DND-41 (cell line): ENCODE data around the gene GPR31.
"Not testable (repeated sequence)": the region's sequence is repeated elsewhere in the genome, so short reads cannot be mapped to it uniquely, and the experiment has no call there.

Experiments
- ATAC-seq: fragments of 200-7000 bp; cut with Tn5 transposase; 3 replicates; pipeline ENCODE4 v1.9.1; 2021; ENCODE audit warnings: low read depth; ENCODE audit not compliant: insufficient read depth
- DNase-seq: peaks from one replicate; pipeline ENCODE4 v3.0.0-alpha.2; 2020
- H2AFZ ChIP-seq: 2 replicates; pipeline ENCODE4 v1.6.0; 2012; ENCODE audit warnings: low read depth, low read length
- H3K27ac ChIP-seq: 2 replicates; pipeline ENCODE4 v1.5.1; 2012; ENCODE audit warnings: low read length, inconsistent platforms
- H3K27me3 ChIP-seq: fragments of 200-600 bp; sonication (generic); 2 replicates; pipeline ENCODE4 v1.6.0; 2012; ENCODE audit warnings: low read length, mild to moderate bottlenecking, inconsistent platforms; ENCODE audit not compliant: insufficient read depth, poor library complexity
- H3K36me3 ChIP-seq: 2 replicates; pipeline ENCODE4 v1.5.1; 2012; ENCODE audit warnings: low read length, inconsistent platforms; ENCODE audit not compliant: insufficient read depth
- H3K4me1 ChIP-seq: 2 replicates; pipeline ENCODE4 v1.5.1; 2012; ENCODE audit warnings: mild to moderate bottlenecking, low read length; ENCODE audit not compliant: insufficient read depth
- H3K4me2 ChIP-seq: 2 replicates; pipeline ENCODE4 v1.6.0; 2012; ENCODE audit warnings: mild to moderate bottlenecking, moderate library complexity, low read length, inconsistent platforms; ENCODE audit not compliant: insufficient read depth
- H3K4me3 ChIP-seq, 2 experiments: fragments of 200-600 bp in 1 of 2; shearing (Covaris generic) in 1 of 2; 2 replicates each; pipeline ENCODE4 v1.5.1; 2012 to 2016; ENCODE audit warnings: inconsistent platforms in 2 of 2, low read length in 2 of 2, mild to moderate bottlenecking in 2 of 2, low read depth in 1 of 2, moderate library complexity in 1 of 2
- H3K79me2 ChIP-seq: 2 replicates; pipeline ENCODE4 v1.6.0; 2012; ENCODE audit warnings: low read length, inconsistent platforms; ENCODE audit not compliant: insufficient read depth
- H3K9ac ChIP-seq: 2 replicates; pipeline ENCODE4 v1.6.0; 2012; ENCODE audit warnings: low read depth, mild to moderate bottlenecking, inconsistent platforms, low read length, moderate library complexity
- H3K9me3 ChIP-seq: 2 replicates; pipeline ENCODE4 v1.5.1; 2012; ENCODE audit warnings: low read length, moderate library complexity, mild to moderate bottlenecking, inconsistent platforms; ENCODE audit not compliant: insufficient read depth, severe bottlenecking
- H4K20me1 ChIP-seq: 2 replicates; pipeline ENCODE4 v1.6.0; 2012; ENCODE audit warnings: low read length; ENCODE audit not compliant: insufficient read depth
- CTCF ChIP-seq: IDR thresholded peaks from 2 replicates; pipeline ENCODE4 v1.5.1; 2012; ENCODE audit warnings: borderline replicate concordance, low read length, moderate library complexity, mild to moderate bottlenecking; ENCODE audit not compliant: poor library complexity, severe bottlenecking; ENCODE audit errors: extremely low read depth
- EZH2 ChIP-seq: IDR thresholded peaks from 3 replicates; pipeline ENCODE4 v1.6.1; 2012; ENCODE audit warnings: borderline replicate concordance, low read depth, mild to moderate bottlenecking, moderate library complexity, low read length, inconsistent platforms; ENCODE audit not compliant: severe bottlenecking

GPR31 gene

DNA sequence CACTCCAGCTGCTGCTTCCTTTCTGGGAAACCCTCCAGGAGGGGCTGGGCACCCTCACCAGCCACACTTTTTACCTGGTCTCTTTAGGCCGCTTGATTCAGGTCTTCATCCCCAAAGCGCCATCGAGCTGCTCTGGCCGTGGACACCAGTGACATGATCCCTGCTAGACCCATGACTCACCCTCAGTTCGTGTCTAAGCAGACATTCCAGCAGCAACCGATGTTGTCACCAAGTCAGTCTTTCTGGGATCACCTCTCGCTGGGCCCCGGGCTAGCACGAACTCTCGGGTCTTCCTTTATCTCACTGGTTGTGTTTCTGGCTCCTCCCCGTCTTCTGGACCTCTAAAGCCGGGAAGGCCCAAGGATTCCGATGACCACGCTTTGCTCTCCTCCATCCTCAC lies 43.0 kb upstream of the GPR31 start:
- Histone ChIP-seq H3K36me3 (no peaks in the 10 kb centered on the region), H3K27me3 (peaks cover 3% of the 10 kb centered on the region), H3K27ac (no peak overlapping the region), H3K4me3 (no peak overlapping the region), H3K79me2 (no peaks in the 10 kb centered on the region), H3K4me1 (no peaks in the 10 kb centered on the region), H3K9ac (no peak overlapping the region), H4K20me1 (no peaks in the 10 kb centered on the region), H2AFZ (no peak overlapping the region), H3K4me2 (no peak overlapping the region), H3K9me3 (no peaks in the 10 kb centered on the region)
- DNase-seq (no peak), ATAC-seq (no peak)
- no peak for TF ChIP-seq EZH2
- TF ChIP-seq CTCF: no peak

GRCh38 chr6:167195941-167196610 lies 38.3 kb upstream of the GPR31 start:
- H3K36me3 ChIP-seq, H3K27ac ChIP-seq, H3K27me3 ChIP-seq, ATAC-seq, H3K4me3 ChIP-seq, H3K4me2 ChIP-seq, H3K79me2 ChIP-seq, H4K20me1 ChIP-seq, H3K9me3 ChIP-seq, H3K4me1 ChIP-seq, DNase-seq, H3K9ac ChIP-seq, H2AFZ ChIP-seq: not testable (repeated sequence)

- not testable (repeated sequence) for H3K79me2 ChIP-seq, H3K9me3 ChIP-seq, DNase-seq, H3K9ac ChIP-seq, H3K4me3 ChIP-seq, H2AFZ ChIP-seq, H4K20me1 ChIP-seq, H3K4me2 ChIP-seq, H3K36me3 ChIP-seq, H3K4me1 ChIP-seq, ATAC-seq, H3K27me3 ChIP-seq, H3K27ac ChIP-seq
Measured at GRCh38 chr6:167193515-167194125, 35.8 kb upstream of the GPR31 start.

DNA sequence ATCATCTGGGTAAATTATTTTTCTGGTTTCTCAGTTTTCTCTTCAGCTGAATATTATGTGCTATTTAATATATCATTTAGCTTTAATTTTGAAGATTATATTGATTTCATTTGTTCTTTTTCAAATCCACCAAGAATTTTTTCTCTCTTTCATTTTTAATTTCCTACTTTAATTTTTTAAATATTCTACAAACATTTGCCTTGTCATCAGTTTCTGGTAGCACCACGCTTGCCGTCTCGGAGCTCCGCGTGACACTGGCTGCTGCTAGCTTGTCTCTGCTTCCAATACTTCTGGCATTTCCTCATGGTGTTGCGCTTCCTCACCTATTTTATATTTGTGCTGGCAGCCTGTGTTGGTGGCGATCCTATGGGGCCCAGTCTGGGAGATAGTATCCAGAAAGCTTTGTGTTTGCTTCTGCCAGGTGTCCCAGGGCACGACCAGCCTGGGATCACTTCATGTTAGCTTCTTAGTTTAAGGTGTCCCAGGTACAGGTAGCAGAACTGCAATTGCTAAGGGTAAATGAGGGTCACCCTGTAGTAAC lies 33.3 kb upstream of the GPR31 start:
- not testable (repeated sequence) for H3K4me1 ChIP-seq, H3K4me3 ChIP-seq, H3K27me3 ChIP-seq, H3K9me3 ChIP-seq, H3K36me3 ChIP-seq, H3K4me2 ChIP-seq, H2AFZ ChIP-seq, H3K79me2 ChIP-seq, DNase-seq, ATAC-seq, H3K9ac ChIP-seq, H4K20me1 ChIP-seq, H3K27ac ChIP-seq

- H3K27me3 ChIP-seq, H3K4me2 ChIP-seq, H3K4me3 ChIP-seq, H3K36me3 ChIP-seq, H3K9me3 ChIP-seq, H3K79me2 ChIP-seq, H2AFZ ChIP-seq, H3K4me1 ChIP-seq, H3K9ac ChIP-seq, H3K27ac ChIP-seq, DNase-seq, ATAC-seq, H4K20me1 ChIP-seq: not testable (repeated sequence)
Measured at GRCh38 chr6:167187275-167187674, 29.5 kb upstream of the GPR31 start.

DNA sequence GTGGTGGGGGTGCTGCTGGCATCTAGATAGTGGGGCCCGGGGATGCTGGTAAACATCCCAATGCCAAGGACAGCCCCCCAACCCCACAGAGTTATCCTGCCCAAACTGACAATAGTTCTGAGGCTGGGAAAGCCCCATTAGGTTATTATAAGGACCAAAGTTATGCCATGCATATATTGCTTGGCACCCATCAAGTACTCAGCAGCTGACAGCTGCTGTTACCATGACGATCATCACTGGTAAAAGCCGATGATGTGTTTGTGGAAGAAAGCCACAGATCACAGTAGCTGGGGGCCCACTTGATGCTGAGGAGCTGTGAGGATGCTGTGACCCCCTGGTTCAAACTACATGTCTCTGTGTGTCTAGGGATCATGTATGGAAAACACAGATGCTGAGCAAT lies 27.3 kb upstream of the GPR31 start:
- H3K9me3 ChIP-seq, H3K4me3 ChIP-seq, H3K4me1 ChIP-seq, H3K27me3 ChIP-seq, H3K4me2 ChIP-seq, DNase-seq, H3K36me3 ChIP-seq, H3K9ac ChIP-seq, H3K27ac ChIP-seq, ATAC-seq, H2AFZ ChIP-seq, H4K20me1 ChIP-seq, H3K79me2 ChIP-seq: not testable (repeated sequence)
